HG02642 (cell line): ENCODE measurements around the gene HRH3.

ENCODE experiments used
- ATAC-seq: cut with Tn5 transposase; IDR thresholded peaks from one replicate; pipeline ENCODE4 v1.9.1; 2021; ENCODE audit warnings: mild to moderate bottlenecking; ENCODE audit not compliant: unreplicated experiment, poor library complexity

HRH3 gene

GRCh38 chr20:62183426-62184142 is 36.5 kb downstream of the HRH3 start:
- no peak for ATAC-seq

GRCh38 chr20:62182469-62183425 is 37.3 kb downstream of the HRH3 start, which contains the start of gene MTG2:
TSS of gene MTG2 (plus strand) at chr20:62183028. CDS start at chr20:62193421, 10,393 bp downstream.
- peak; percentile 92 for ATAC-seq

- no peak for ATAC-seq
These were observed 38.3 kb downstream of the HRH3 start for GRCh38 chr20:62181808-62182207.

GRCh38 chr20:62179162-62179504 is 40.9 kb downstream of the HRH3 start:
- ATAC-seq, result no peak

- ATAC-seq, result no peak
These were observed 41.5 kb downstream of the HRH3 start for GRCh38 chr20:62178316-62179161.

- ATAC-seq, result no peak
These were observed 42.8 kb downstream of the HRH3 start for GRCh38 chr20:62177307-62177706.

GRCh38 chr20:62176866-62177265 is 43.2 kb downstream of the HRH3 start:
- ATAC-seq, result no peak

GRCh38 chr20:62175711-62176110 is 44.4 kb downstream of the HRH3 start:
- no peak for ATAC-seq

GRCh38 chr20:62174870-62175624 is 45.0 kb downstream of the HRH3 start:
- no peak for ATAC-seq

- no peak for ATAC-seq
These were observed 45.9 kb downstream of the HRH3 start for GRCh38 chr20:62174021-62174804.

GRCh38 chr20:62172666-62173065 is 47.4 kb downstream of the HRH3 start:
- ATAC-seq, result no peak

GRCh38 chr20:62171245-62171644 is 48.8 kb downstream of the HRH3 start:
- ATAC-seq, result no peak

GRCh38 chr20:62170536-62170935 is 49.5 kb downstream of the HRH3 start:
- ATAC-seq, result no peak

GRCh38 chr20:62168890-62169435 is 51.1 kb downstream of the HRH3 start:
- ATAC-seq, result no peak

GRCh38 chr20:62168061-62168460 is 52.0 kb downstream of the HRH3 start:
- no peak for ATAC-seq

- no peak for ATAC-seq
These were observed 52.6 kb downstream of the HRH3 start for GRCh38 chr20:62167474-62167873.

- no peak for ATAC-seq
These were observed 54.2 kb downstream of the HRH3 start for GRCh38 chr20:62165762-62166399.
